Hematopoietic multipotent progenitor cell treated with erythropoietin and hydrocortisone succinate and interleukin-3 and kit ligand, for 17 days (in vitro differentiated cells): ENCODE results near the gene WNT11.

Source experiments
- DNase-seq: peaks from one replicate; pipeline ENCODE4 v3.0.0-alpha.2; 2015; ENCODE audit warnings: low spot score

Gene WNT11

DNA sequence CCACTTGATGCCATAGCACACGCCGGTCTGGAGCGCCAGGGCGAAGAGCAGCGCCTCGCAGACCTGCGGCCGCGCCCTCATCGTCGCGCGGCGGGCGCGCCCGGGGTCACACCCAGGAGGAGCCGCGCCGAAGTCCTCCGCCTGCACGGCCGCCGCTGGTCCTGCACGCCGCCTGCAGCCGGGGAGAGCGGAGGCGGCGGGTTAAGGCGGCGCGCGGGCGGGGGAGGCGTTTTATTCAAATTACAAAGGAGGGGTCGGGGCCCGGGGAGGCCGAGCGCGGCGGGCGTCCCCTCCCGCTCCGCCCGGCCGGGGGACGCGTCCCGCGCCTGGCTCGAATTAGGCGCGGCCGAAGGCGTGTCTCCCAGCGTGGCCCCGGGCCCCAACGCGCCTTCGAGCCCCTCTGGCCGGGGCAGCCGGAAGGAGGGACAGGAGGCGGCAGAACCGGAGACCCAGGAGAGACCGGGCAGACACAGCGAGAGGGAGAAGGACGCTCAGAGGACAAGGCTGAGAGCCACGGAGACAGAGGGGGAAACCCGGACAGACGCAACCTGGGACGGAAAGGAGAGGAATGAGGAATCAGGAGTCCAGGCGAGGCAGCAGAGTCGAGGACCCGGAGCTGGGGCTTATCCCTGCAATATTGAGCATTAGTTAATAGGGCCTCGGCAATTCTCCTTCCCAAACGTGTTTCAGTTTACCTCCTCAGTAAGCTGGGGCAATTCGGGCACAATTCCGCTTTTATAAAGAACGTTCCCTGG lies at the start of gene WNT11:
WNT11 (minus strand) TSS at position 176 of the 755 bp plus-strand sequence; CDS start at position 81, 95 bp downstream.
- no peak for DNase-seq

GRCh38 chr11:76253416-76253815 lies 47.1 kb upstream of the WNT11 start:
- no peak for DNase-seq

- no peak for DNase-seq
Measured at GRCh38 chr11:76252631-76253070, 46.3 kb upstream of the WNT11 start.

DNA sequence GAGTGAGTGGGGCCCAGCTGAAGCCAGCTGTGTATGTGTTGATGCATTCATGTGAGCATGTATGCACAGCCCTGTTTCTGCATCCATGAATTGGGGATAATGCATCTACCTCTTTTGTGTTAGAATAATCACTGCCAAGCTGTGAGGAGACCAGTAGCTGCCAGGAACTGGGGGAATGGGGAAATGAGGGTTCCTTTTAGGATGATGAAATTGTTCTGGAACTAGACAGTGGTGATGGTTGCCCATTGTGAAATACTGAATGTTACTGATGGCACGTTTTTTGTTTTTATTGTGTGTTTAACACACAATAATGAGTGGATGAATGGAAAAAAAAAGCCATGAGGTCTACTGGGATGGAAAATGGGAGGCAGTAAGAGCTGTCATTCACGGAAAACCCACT lies 45.3 kb upstream of the WNT11 start:
- no peak for DNase-seq

GRCh38 chr11:76251226-76251575 lies 44.9 kb upstream of the WNT11 start:
- no peak for DNase-seq

- DNase-seq = no peak
Measured at GRCh38 chr11:76250520-76251225, 44.4 kb upstream of the WNT11 start.

- DNase-seq = no peak
Measured at GRCh38 chr11:76249195-76249741, 43.0 kb upstream of the WNT11 start.

- DNase-seq = peak; percentile 31
Measured at GRCh38 chr11:76248210-76248609, 41.9 kb upstream of the WNT11 start.

DNA sequence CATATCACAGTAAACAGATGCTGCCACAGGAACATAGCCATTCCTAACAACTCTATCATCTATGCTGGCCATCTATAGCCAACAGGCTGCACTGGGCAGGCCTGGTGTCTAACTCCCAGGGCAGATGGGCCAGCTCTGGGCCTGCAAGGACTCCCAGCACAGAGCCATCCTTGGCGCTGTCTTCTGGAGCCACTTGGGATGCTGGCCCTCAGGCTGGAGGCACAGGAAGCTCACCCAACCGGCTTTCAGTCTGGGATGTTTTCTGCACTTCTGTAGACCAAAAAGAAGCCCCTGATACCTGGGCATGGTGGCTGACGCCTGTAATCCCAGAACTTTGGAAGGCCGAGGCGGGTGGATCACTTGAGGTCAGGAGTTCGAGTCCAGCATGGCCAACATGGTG lies 40.8 kb upstream of the WNT11 start:
- DNase-seq = no peak

DNA sequence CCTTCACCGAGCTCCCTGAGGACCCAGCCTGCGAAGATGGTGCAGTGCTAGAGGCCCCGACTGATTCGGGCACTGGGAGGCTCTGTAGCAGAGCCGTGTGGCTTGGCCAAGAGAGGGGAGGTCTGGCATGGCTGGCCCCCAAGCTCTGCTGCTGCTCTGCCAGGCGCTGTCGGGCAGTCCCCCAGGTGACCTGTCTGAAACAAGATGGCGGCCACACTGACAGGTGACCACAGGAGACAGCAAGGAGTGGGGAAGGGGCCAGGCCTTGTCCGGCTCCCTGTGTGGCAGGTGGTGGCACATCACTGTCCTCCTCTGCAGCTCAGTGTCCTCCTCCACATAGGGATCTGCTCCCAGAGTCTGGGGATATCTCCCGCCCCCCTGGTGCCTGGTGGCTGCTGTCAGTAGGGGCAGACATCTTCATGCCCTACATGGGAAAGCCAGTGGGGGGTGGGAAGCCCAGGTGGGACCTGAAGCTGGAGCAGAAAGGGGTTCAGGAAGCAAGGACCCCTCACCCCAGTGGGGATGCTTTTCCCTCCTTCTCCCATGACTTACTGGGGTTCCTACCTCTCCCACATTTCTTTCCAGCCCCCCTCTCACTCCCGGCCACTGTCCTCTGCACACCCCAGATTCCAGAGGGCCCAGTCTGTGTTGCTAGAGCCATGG lies 40.1 kb upstream of the WNT11 start:
- no peak for DNase-seq

- no peak for DNase-seq
Measured at GRCh38 chr11:76245720-76246119, 39.4 kb upstream of the WNT11 start.

- DNase-seq = no peak
Measured at GRCh38 chr11:76244316-76244851, 38.1 kb upstream of the WNT11 start.

GRCh38 chr11:76243957-76244285 lies 37.6 kb upstream of the WNT11 start:
- DNase-seq = no peak

- DNase-seq = no peak
Measured at GRCh38 chr11:76243193-76243956, 37.1 kb upstream of the WNT11 start.

- no peak for DNase-seq
Measured at GRCh38 chr11:76242004-76242779, 35.9 kb upstream of the WNT11 start.

DNA sequence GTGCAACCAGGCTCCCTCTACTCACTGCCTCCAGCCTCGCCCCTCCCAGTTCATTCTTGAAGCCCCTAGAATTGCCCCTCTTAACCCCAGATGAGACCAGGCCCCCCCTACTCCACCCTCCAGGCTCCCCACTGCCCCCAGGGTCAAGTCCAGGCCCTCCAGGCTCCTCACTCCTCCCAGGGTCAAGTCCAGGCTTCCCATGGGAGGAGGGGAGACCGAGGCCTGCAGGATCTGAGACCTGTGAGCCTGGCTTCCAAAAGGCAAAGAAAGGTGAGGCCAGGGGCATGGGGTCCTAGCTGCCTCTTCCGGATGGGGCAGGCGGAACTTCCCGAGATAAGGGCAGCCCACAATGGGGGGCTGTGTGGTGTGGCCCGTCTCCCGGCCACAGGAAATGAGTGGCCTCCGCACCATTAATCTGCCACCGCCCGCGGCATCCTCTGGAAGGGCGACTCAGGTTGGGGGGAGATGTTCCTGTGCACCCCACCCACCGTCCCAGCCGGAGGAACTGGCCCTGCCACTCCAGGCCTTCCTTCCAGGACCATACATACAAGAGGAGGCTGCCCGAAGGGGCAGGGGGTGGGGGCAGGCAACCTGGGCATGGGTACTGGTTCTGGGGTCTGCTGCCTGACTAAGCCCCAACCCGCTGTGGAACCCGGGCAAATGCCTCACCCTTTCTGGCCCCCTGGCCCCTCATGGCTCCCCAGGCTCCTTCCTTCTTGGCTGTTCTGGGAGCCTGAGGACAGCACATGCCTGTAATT lies 35.1 kb upstream of the WNT11 start:
- DNase-seq = no peak

DNA sequence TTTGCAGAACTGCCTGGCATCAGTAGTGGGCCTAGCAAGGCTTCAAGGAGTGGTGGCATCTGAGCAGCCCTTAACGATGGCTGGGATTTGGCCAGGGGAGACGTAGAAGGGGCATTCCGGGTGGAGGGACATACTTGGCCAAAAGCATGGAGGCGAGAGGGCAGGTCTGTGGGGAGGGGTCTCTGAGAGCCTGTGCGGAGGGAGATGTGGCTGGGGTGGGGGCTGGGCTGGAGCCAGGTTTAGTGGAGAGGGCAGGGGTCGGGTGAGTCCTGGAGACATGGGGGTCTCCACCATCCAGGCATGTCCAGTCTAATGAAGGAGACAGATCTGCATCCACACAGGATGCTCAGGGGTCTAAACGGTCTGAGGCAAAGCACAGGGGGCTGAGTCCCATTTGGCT lies 34.4 kb upstream of the WNT11 start:
- no peak for DNase-seq

DNA sequence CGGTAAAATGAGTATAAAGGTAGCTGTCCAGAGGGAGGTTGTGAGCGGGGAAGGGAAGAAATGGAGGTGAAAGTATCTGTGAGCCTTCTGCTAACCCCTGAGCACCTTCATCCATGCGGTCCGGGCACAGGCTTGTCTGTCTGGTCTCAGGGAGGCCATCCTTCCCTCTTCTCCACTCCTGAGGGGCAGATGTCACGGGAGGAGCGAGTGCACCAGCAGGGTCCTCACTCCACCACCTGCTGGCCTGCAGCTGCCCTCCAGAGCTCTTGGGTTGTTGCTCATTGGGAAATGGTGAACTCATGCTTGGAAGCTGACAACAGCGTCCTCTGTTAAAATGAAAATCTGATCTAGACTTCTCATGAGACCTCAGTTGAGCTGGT lies 33.8 kb upstream of the WNT11 start:
- no peak for DNase-seq

DNA sequence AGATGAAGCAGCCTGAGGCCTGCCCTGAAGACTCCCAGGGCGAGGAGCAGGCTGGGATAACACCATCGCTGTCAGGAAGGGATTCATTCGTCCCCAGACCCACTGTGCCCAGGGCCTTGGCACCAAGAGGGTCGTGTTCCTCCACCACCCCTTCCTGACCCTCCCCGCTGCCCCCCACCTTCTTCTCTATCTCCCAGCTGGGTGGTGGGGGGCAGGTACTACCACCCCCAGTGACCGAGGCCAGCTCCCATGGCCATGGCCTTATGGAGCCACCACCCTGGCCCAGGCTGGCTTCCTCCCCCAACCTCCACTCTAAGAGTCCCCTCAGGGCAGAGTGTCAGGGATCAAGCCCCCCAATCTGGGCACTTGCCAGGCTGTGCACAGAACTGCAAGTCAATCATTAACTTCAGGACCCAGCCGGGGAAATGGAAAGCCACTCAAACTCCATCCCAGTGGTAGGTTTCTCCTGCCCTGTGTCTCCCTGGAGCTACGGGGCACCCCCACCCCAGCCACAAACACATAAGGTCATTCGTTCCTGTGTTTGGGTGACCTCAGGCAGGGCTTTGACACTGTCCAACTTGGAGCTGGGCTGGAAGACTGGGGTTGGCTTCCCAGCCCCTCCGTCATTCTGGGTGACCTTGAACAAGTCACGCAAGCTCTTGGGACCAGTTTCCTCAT lies 33.3 kb upstream of the WNT11 start:
- DNase-seq = no peak

- no peak for DNase-seq
Measured at GRCh38 chr11:76238551-76238950, 32.2 kb upstream of the WNT11 start.
